ENCODE results near the gene SPATS2L.

SPATS2L gene

GRCh38 chr2:200438846-200439245 lies 132.4 kb downstream of the SPATS2L start:
- Histone ChIP-seq H4K20me1 (ENCODE audit: control insufficient read depth, insufficient read depth, low read depth, low read length) (no peaks in the 10 kb centered on the region), H3K4me2 (ENCODE audit: low read length) (no peak overlapping the region), H3K4me3 (ENCODE audit: low read length) (no peak overlapping the region), H3K9me2 (replicated peaks; ENCODE audit: control insufficient read depth, low read length) (no peaks in the 10 kb centered on the region), H3K27me3 (ENCODE audit: control insufficient read depth, low read length) (peaks cover 3% of the 10 kb centered on the region; the same call in 1 of the 2 replicates), H3K79me2 (ENCODE audit: control insufficient read depth, low read length) (no peaks in the 10 kb centered on the region), H3K36me3 (ENCODE audit: control insufficient read depth, low read length) (no peaks in the 10 kb centered on the region), H3K9me3 (ENCODE audit: control insufficient read depth, insufficient read depth, low read length) (no peaks in the 10 kb centered on the region), H3F3A (ENCODE audit: control insufficient read depth, insufficient read depth) (no peaks in the 10 kb centered on the region), H3K4me1 (ENCODE audit: control insufficient read depth, low read length) (no peaks in the 10 kb centered on the region), H3K27ac (ENCODE audit: low read depth, low read length) (no peak overlapping the region)
- TF ChIP-seq, protein P1, sequence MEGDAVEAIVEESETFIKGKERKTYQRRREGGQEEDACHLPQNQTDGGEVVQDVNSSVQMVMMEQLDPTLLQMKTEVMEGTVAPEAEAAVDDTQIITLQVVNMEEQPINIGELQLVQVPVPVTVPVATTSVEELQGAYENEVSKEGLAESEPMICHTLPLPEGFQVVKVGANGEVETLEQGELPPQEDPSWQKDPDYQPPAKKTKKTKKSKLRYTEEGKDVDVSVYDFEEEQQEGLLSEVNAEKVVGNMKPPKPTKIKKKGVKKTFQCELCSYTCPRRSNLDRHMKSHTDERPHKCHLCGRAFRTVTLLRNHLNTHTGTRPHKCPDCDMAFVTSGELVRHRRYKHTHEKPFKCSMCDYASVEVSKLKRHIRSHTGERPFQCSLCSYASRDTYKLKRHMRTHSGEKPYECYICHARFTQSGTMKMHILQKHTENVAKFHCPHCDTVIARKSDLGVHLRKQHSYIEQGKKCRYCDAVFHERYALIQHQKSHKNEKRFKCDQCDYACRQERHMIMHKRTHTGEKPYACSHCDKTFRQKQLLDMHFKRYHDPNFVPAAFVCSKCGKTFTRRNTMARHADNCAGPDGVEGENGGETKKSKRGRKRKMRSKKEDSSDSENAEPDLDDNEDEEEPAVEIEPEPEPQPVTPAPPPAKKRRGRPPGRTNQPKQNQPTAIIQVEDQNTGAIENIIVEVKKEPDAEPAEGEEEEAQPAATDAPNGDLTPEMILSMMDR (IDR thresholded peaks at IDR 0.05; ENCODE audit: low read depth, low read length, poor library complexity, severe bottlenecking) = no peak
- no peak for TF ChIP-seq EZH2phosphoT487 (IDR thresholded peaks at IDR 0.05; ENCODE audit: borderline replicate concordance, low read length)

- no peak overlapping the region for H3K4me2 ChIP-seq (ENCODE audit: low read length)
- no peak for TF ChIP-seq EZH2phosphoT487 (IDR thresholded peaks at IDR 0.05; ENCODE audit: borderline replicate concordance, low read length)
- TF ChIP-seq, protein P1 (IDR thresholded peaks at IDR 0.05; ENCODE audit: low read depth, low read length, poor library complexity, severe bottlenecking) = no peak
- no peaks in the 10 kb centered on the region for H3K79me2 ChIP-seq (ENCODE audit: control insufficient read depth, low read length)
- no peaks in the 10 kb centered on the region for H3K36me3 ChIP-seq (ENCODE audit: control insufficient read depth, low read length)
- no peaks in the 10 kb centered on the region for H4K20me1 ChIP-seq (ENCODE audit: control insufficient read depth, insufficient read depth, low read depth, low read length)
- no peak overlapping the region for H3K27ac ChIP-seq (ENCODE audit: low read depth, low read length)
- H3K27me3 ChIP-seq (ENCODE audit: control insufficient read depth, low read length) = peaks cover 3% of the 10 kb centered on the region
- H3K4me1 ChIP-seq (ENCODE audit: control insufficient read depth, low read length) = no peaks in the 10 kb centered on the region
- H3K9me2 ChIP-seq (replicated peaks; ENCODE audit: control insufficient read depth, low read length) = no peaks in the 10 kb centered on the region
- no peak overlapping the region for H3K4me3 ChIP-seq (ENCODE audit: low read length)
- H3K9me3 ChIP-seq (ENCODE audit: control insufficient read depth, insufficient read depth, low read length) = no peaks in the 10 kb centered on the region
- H3F3A ChIP-seq (ENCODE audit: control insufficient read depth, insufficient read depth) = no peaks in the 10 kb centered on the region
Observed at GRCh38 chr2:200439981-200440380, 133.5 kb downstream of the SPATS2L start.

DNA sequence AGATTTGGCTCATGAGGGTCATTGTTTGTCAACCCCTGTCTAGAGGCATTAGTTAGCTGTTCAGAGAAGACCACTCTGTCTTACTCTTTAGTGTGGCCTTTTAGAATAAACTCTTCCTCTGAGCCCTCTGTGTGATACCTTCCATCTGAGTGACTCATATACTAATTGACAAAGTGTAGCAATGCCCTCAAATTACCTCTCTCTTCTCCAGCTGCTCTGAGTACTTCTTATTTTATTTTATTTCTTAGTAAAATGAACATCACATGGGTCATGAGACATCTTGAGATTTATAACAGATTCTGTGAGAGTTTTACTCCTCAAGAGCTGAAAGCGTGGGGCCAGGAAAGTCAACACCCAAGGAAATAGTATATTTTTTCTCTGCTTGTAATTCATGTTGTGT lies 136.0 kb downstream of the SPATS2L start:
- TF ChIP-seq, protein P1 (IDR thresholded peaks at IDR 0.05; ENCODE audit: low read depth, low read length, poor library complexity, severe bottlenecking) = no peak
- no peak for TF ChIP-seq EZH2phosphoT487 (IDR thresholded peaks at IDR 0.05; ENCODE audit: borderline replicate concordance, low read length)
- no peaks in the 10 kb centered on the region for H3K36me3 ChIP-seq (ENCODE audit: control insufficient read depth, low read length)
- no peak overlapping the region for H3K4me2 ChIP-seq (ENCODE audit: low read length)
- peaks cover 3% of the 10 kb centered on the region for H3K27me3 ChIP-seq (ENCODE audit: control insufficient read depth, low read length)
- no peaks in the 10 kb centered on the region for H3F3A ChIP-seq (ENCODE audit: control insufficient read depth, insufficient read depth)
- no peaks in the 10 kb centered on the region for H3K79me2 ChIP-seq (ENCODE audit: control insufficient read depth, low read length)
- no peak overlapping the region for H3K27ac ChIP-seq (ENCODE audit: low read depth, low read length)
- no peaks in the 10 kb centered on the region for H3K9me3 ChIP-seq (ENCODE audit: control insufficient read depth, insufficient read depth, low read length)
- H3K4me1 ChIP-seq (ENCODE audit: control insufficient read depth, low read length) = no peaks in the 10 kb centered on the region
- H4K20me1 ChIP-seq (ENCODE audit: control insufficient read depth, insufficient read depth, low read depth, low read length) = no peaks in the 10 kb centered on the region
- no peaks in the 10 kb centered on the region for H3K9me2 ChIP-seq (replicated peaks; ENCODE audit: control insufficient read depth, low read length)
- H3K4me3 ChIP-seq (ENCODE audit: low read length) = no peak overlapping the region

DNA sequence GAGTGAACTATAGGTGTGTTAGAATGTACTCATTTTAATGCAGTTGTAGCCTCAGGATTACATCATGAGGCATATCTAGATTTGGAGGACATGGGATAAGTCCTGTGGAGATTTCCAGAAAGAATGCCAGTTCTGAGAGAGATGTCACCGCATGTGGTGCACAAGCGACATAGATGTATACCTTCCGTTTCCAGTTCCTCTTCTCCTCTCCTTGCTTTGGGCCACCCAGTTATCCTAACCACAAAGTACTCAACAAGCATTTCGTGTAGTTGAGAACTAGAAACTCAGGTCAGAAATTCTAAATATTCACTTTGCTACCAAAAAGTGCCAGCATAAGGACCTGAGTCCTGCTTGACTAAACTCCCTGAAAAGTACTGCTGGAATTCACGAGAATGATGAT lies 136.9 kb downstream of the SPATS2L start:
- no peak overlapping the region for H3K27ac ChIP-seq (ENCODE audit: low read depth, low read length)
- H3F3A ChIP-seq (ENCODE audit: control insufficient read depth, insufficient read depth) = no peaks in the 10 kb centered on the region
- H3K4me2 ChIP-seq (ENCODE audit: low read length) = no peak overlapping the region
- H4K20me1 ChIP-seq (ENCODE audit: control insufficient read depth, insufficient read depth, low read depth, low read length) = no peaks in the 10 kb centered on the region
- H3K79me2 ChIP-seq (ENCODE audit: control insufficient read depth, low read length) = no peaks in the 10 kb centered on the region
- H3K27me3 ChIP-seq (ENCODE audit: control insufficient read depth, low read length) = peaks cover 5% of the 10 kb centered on the region
- no peaks in the 10 kb centered on the region for H3K4me1 ChIP-seq (ENCODE audit: control insufficient read depth, low read length)
- TF ChIP-seq EZH2phosphoT487 (IDR thresholded peaks at IDR 0.05; ENCODE audit: borderline replicate concordance, low read length) = no peak
- TF ChIP-seq, protein P1 (IDR thresholded peaks at IDR 0.05; ENCODE audit: low read depth, low read length, poor library complexity, severe bottlenecking) = no peak
- H3K9me2 ChIP-seq (replicated peaks; ENCODE audit: control insufficient read depth, low read length) = no peaks in the 10 kb centered on the region
- no peaks in the 10 kb centered on the region for H3K36me3 ChIP-seq (ENCODE audit: control insufficient read depth, low read length)
- no peak overlapping the region for H3K4me3 ChIP-seq (ENCODE audit: low read length)
- H3K9me3 ChIP-seq (ENCODE audit: control insufficient read depth, insufficient read depth, low read length) = no peaks in the 10 kb centered on the region
